Measurements from ENCODE around the gene ZBTB17.

The ZBTB17 gene

GRCh38 chr1:15938628-15939161 is 37.2 kb downstream of the ZBTB17 start:
- Histone ChIP-seq H3K4me1 (peaks cover 0 to 65% (median 5%) of the 10 kb centered on the region in 10 experiments; a peak in 10 of 20 replicates), H3K27ac (peak overlapping the region in 4 of 11 experiments; percentile 10 to 75 (median 43); a peak in 6 of 22 replicates), H3K27me3 (no peaks in the 10 kb centered on the region), H3K36me3 (peaks cover 90 to 100% (median 98%) of the 10 kb centered on the region in 11 experiments), H3K4me2 (peak overlapping the region in 2 of 11 experiments; percentile 62 to 72; a peak in 4 of 22 replicates), H3K4me3 (no peak overlapping the region), H4K20me1 (peaks cover 0 to 98% (median 94%) of the 10 kb centered on the region in 11 experiments; a peak in 18 of 22 replicates), H3K9me3 (replicated peaks in 1 of 11) (no peaks in the 10 kb centered on the region), H3K9ac (peak overlapping the region in 2 of 11 experiments; percentile 47 to 60; a peak in 5 of 22 replicates)
- TF ChIP-seq Cebpa-rat (IDR thresholded peaks at IDR 0.05) = no peak

GRCh38 chr1:15937706-15938168 is 38.2 kb downstream of the ZBTB17 start:
- Histone ChIP-seq H3K9me3 (replicated peaks in 1 of 11) (no peaks in the 10 kb centered on the region), H4K20me1 (peaks cover 0 to 98% (median 94%) of the 10 kb centered on the region in 11 experiments; a peak in 18 of 22 replicates), H3K36me3 (peaks cover 90 to 100% (median 98%) of the 10 kb centered on the region in 11 experiments), H3K4me1 (peaks cover 0 to 57% (median 5%) of the 10 kb centered on the region in 10 experiments; a peak in 10 of 20 replicates), H3K9ac (peak overlapping the region in 5 of 11 experiments; percentile 18 to 65 (median 50); a peak in 7 of 22 replicates), H3K4me3 (no peak overlapping the region), H3K27ac (peak overlapping the region in 10 of 11 experiments; percentile 5 to 75 (median 52); a peak in 17 of 22 replicates), H3K4me2 (peak overlapping the region in 4 of 11 experiments; percentile 21 to 78 (median 70); a peak in 7 of 22 replicates), H3K27me3 (no peaks in the 10 kb centered on the region)
- no peak for TF ChIP-seq Cebpa-rat (IDR thresholded peaks at IDR 0.05)

GRCh38 chr1:15937146-15937545 is 38.8 kb downstream of the ZBTB17 start:
- Histone ChIP-seq H3K36me3 (peaks cover 90 to 100% (median 98%) of the 10 kb centered on the region in 11 experiments), H3K4me2 (peak overlapping the region in 4 of 11 experiments; percentile 21 to 78 (median 70); a peak in 8 of 22 replicates), H4K20me1 (peaks cover 0 to 98% (median 94%) of the 10 kb centered on the region in 11 experiments; a peak in 18 of 22 replicates), H3K27me3 (no peaks in the 10 kb centered on the region), H3K9me3 (replicated peaks in 1 of 11) (no peaks in the 10 kb centered on the region), H3K9ac (peak overlapping the region in 5 of 11 experiments; percentile 18 to 65 (median 50); a peak in 7 of 22 replicates), H3K4me3 (no peak overlapping the region), H3K4me1 (peaks cover 0 to 55% (median 5%) of the 10 kb centered on the region in 10 experiments; a peak in 10 of 20 replicates), H3K27ac (peak overlapping the region in 9 of 11 experiments; percentile 25 to 75 (median 59); a peak in 16 of 22 replicates)
- no peak for TF ChIP-seq Cebpa-rat (IDR thresholded peaks at IDR 0.05)

GRCh38 chr1:15936025-15936424 is 39.9 kb downstream of the ZBTB17 start:
- H3K27me3 ChIP-seq = no peaks in the 10 kb centered on the region
- no peak overlapping the region for H3K27ac ChIP-seq
- peaks cover 0 to 98% (median 94%) of the 10 kb centered on the region in 11 experiments; a peak in 18 of 22 replicates for H4K20me1 ChIP-seq
- no peak overlapping the region for H3K9ac ChIP-seq
- peaks cover 90 to 100% (median 98%) of the 10 kb centered on the region in 11 experiments for H3K36me3 ChIP-seq
- H3K9me3 ChIP-seq (replicated peaks in 1 of 11) = no peaks in the 10 kb centered on the region
- H3K4me2 ChIP-seq = no peak overlapping the region
- no peak overlapping the region for H3K4me3 ChIP-seq
- TF ChIP-seq Cebpa-rat (IDR thresholded peaks at IDR 0.05) = no peak
- peaks cover 0 to 50% (median 5%) of the 10 kb centered on the region in 10 experiments; a peak in 10 of 20 replicates for H3K4me1 ChIP-seq

- Histone ChIP-seq H3K9me3 (replicated peaks in 1 of 11) (no peaks in the 10 kb centered on the region), H3K4me2 (no peak overlapping the region), H3K4me3 (no peak overlapping the region), H3K36me3 (peaks cover 90 to 100% (median 98%) of the 10 kb centered on the region in 11 experiments), H3K9ac (no peak overlapping the region), H4K20me1 (peaks cover 0 to 98% (median 87%) of the 10 kb centered on the region in 11 experiments; a peak in 18 of 22 replicates), H3K27ac (no peak overlapping the region), H3K27me3 (no peaks in the 10 kb centered on the region), H3K4me1 (peaks cover 0 to 43% (median 5%) of the 10 kb centered on the region in 10 experiments; a peak in 10 of 20 replicates)
- no peak for TF ChIP-seq Cebpa-rat (IDR thresholded peaks at IDR 0.05)
These were observed 40.6 kb downstream of the ZBTB17 start for GRCh38 chr1:15935056-15935950.

- Histone ChIP-seq H3K9ac (no peak overlapping the region), H3K4me3 (no peak overlapping the region), H3K9me3 (replicated peaks in 1 of 11) (no peaks in the 10 kb centered on the region), H3K27ac (no peak overlapping the region), H3K27me3 (no peaks in the 10 kb centered on the region), H3K36me3 (peaks cover 91 to 100% (median 98%) of the 10 kb centered on the region in 11 experiments), H4K20me1 (peaks cover 0 to 96% (median 81%) of the 10 kb centered on the region in 11 experiments; a peak in 18 of 22 replicates), H3K4me1 (peaks cover 0 to 34% (median 5%) of the 10 kb centered on the region in 10 experiments; a peak in 10 of 20 replicates), H3K4me2 (no peak overlapping the region)
- no peak for TF ChIP-seq Cebpa-rat (IDR thresholded peaks at IDR 0.05)
These were observed 41.5 kb downstream of the ZBTB17 start for GRCh38 chr1:15934211-15935055.

GRCh38 chr1:15933684-15934083 is 42.2 kb downstream of the ZBTB17 start:
- H4K20me1 ChIP-seq = peaks cover 0 to 92% (median 75%) of the 10 kb centered on the region in 11 experiments; a peak in 18 of 22 replicates
- H3K4me3 ChIP-seq = no peak overlapping the region
- H3K27ac ChIP-seq = no peak overlapping the region
- no peak for TF ChIP-seq Cebpa-rat (IDR thresholded peaks at IDR 0.05)
- peaks cover 0 to 27% (median 5%) of the 10 kb centered on the region in 10 experiments; a peak in 10 of 20 replicates for H3K4me1 ChIP-seq
- no peak overlapping the region for H3K9ac ChIP-seq
- H3K27me3 ChIP-seq = no peaks in the 10 kb centered on the region
- H3K9me3 ChIP-seq (replicated peaks in 1 of 11) = no peaks in the 10 kb centered on the region
- H3K36me3 ChIP-seq = peaks cover 92 to 100% (median 98%) of the 10 kb centered on the region in 11 experiments
- H3K4me2 ChIP-seq = no peak overlapping the region

GRCh38 chr1:15932612-15933011 is 43.3 kb downstream of the ZBTB17 start:
- H3K4me1 ChIP-seq = peaks cover 0 to 16% (median 3%) of the 10 kb centered on the region in 10 experiments; a peak in 10 of 20 replicates
- H3K36me3 ChIP-seq = peaks cover 92 to 100% (median 98%) of the 10 kb centered on the region in 11 experiments
- no peaks in the 10 kb centered on the region for H3K9me3 ChIP-seq (replicated peaks in 1 of 11)
- H4K20me1 ChIP-seq = peaks cover 0 to 90% (median 65%) of the 10 kb centered on the region in 11 experiments; a peak in 18 of 22 replicates
- H3K4me3 ChIP-seq = no peak overlapping the region
- H3K9ac ChIP-seq = no peak overlapping the region
- no peak overlapping the region for H3K4me2 ChIP-seq
- TF ChIP-seq Cebpa-rat (IDR thresholded peaks at IDR 0.05) = no peak
- H3K27me3 ChIP-seq = no peaks in the 10 kb centered on the region
- H3K27ac ChIP-seq = no peak overlapping the region

Data from BLaER1 treated with 17β-estradiol and CSF1 and Interleukin-3, amounts not matched to agents 10 nM and 100 nM (cell line).